GM23248 (cell line): ENCODE results near the gene WASL.

ENCODE experiments used
- EZH2 ChIP-seq: fragments of 200-600 bp; sonication (generic); IDR thresholded peaks from 2 replicates; pipeline ENCODE4 v1.6.1; 2018; ENCODE audit warnings: antibody characterized with exemption, mild to moderate bottlenecking; ENCODE audit not compliant: insufficient read depth, poor library complexity, severe bottlenecking
- EZH2phosphoT487 ChIP-seq: fragments of 200-600 bp; sonication (generic); IDR thresholded peaks from 2 replicates; pipeline ENCODE4 v1.6.1; 2018; ENCODE audit warnings: antibody characterized with exemption, moderate library complexity, mild to moderate bottlenecking, low read depth; ENCODE audit not compliant: insufficient read depth

- TF ChIP-seq EZH2 (no peak), EZH2phosphoT487 (no peak)
These were observed 19.7 kb upstream of the WASL start for GRCh38 chr7:123768493-123768892.
